DND-41 (cell line): ENCODE results near the gene FCN2.

Experiments
- ATAC-seq: fragments of 200-7000 bp; cut with Tn5 transposase; 3 replicates; pipeline ENCODE4 v1.9.1; 2021; ENCODE audit warnings: low read depth; ENCODE audit not compliant: insufficient read depth
- DNase-seq: peaks from one replicate; pipeline ENCODE4 v3.0.0-alpha.2; 2020
- H2AFZ ChIP-seq: 2 replicates; pipeline ENCODE4 v1.6.0; 2012; ENCODE audit warnings: low read depth, low read length
- H3K27ac ChIP-seq: 2 replicates; pipeline ENCODE4 v1.5.1; 2012; ENCODE audit warnings: low read length, inconsistent platforms
- H3K27me3 ChIP-seq: fragments of 200-600 bp; sonication (generic); 2 replicates; pipeline ENCODE4 v1.6.0; 2012; ENCODE audit warnings: low read length, mild to moderate bottlenecking, inconsistent platforms; ENCODE audit not compliant: insufficient read depth, poor library complexity
- H3K36me3 ChIP-seq: 2 replicates; pipeline ENCODE4 v1.5.1; 2012; ENCODE audit warnings: low read length, inconsistent platforms; ENCODE audit not compliant: insufficient read depth
- H3K4me1 ChIP-seq: 2 replicates; pipeline ENCODE4 v1.5.1; 2012; ENCODE audit warnings: mild to moderate bottlenecking, low read length; ENCODE audit not compliant: insufficient read depth
- H3K4me2 ChIP-seq: 2 replicates; pipeline ENCODE4 v1.6.0; 2012; ENCODE audit warnings: mild to moderate bottlenecking, moderate library complexity, low read length, inconsistent platforms; ENCODE audit not compliant: insufficient read depth
- H3K4me3 ChIP-seq, 2 experiments: fragments of 200-600 bp in 1 of 2; shearing (Covaris generic) in 1 of 2; 2 replicates each; pipeline ENCODE4 v1.5.1; 2012 to 2016; ENCODE audit warnings: inconsistent platforms in 2 of 2, low read length in 2 of 2, mild to moderate bottlenecking in 2 of 2, low read depth in 1 of 2, moderate library complexity in 1 of 2
- H3K79me2 ChIP-seq: 2 replicates; pipeline ENCODE4 v1.6.0; 2012; ENCODE audit warnings: low read length, inconsistent platforms; ENCODE audit not compliant: insufficient read depth
- H3K9ac ChIP-seq: 2 replicates; pipeline ENCODE4 v1.6.0; 2012; ENCODE audit warnings: low read depth, mild to moderate bottlenecking, inconsistent platforms, low read length, moderate library complexity
- H3K9me3 ChIP-seq: 2 replicates; pipeline ENCODE4 v1.5.1; 2012; ENCODE audit warnings: low read length, moderate library complexity, mild to moderate bottlenecking, inconsistent platforms; ENCODE audit not compliant: insufficient read depth, severe bottlenecking
- H4K20me1 ChIP-seq: 2 replicates; pipeline ENCODE4 v1.6.0; 2012; ENCODE audit warnings: low read length; ENCODE audit not compliant: insufficient read depth
- CTCF ChIP-seq: IDR thresholded peaks from 2 replicates; pipeline ENCODE4 v1.5.1; 2012; ENCODE audit warnings: borderline replicate concordance, low read length, moderate library complexity, mild to moderate bottlenecking; ENCODE audit not compliant: poor library complexity, severe bottlenecking; ENCODE audit errors: extremely low read depth
- EZH2 ChIP-seq: IDR thresholded peaks from 3 replicates; pipeline ENCODE4 v1.6.1; 2012; ENCODE audit warnings: borderline replicate concordance, low read depth, mild to moderate bottlenecking, moderate library complexity, low read length, inconsistent platforms; ENCODE audit not compliant: severe bottlenecking

The FCN2 gene

GRCh38 chr9:134833294-134833880, 47.2 kb upstream of the FCN2 start:
- Histone ChIP-seq H3K9me3 (no peaks in the 10 kb centered on the region), H3K4me3 (no peak overlapping the region), H3K27me3 (no peaks in the 10 kb centered on the region), H3K27ac (no peak overlapping the region), H2AFZ (no peak overlapping the region), H3K79me2 (no peaks in the 10 kb centered on the region), H3K9ac (no peak overlapping the region), H3K36me3 (no peaks in the 10 kb centered on the region), H3K4me2 (no peak overlapping the region), H3K4me1 (no peaks in the 10 kb centered on the region), H4K20me1 (no peaks in the 10 kb centered on the region)
- DNase-seq = no peak
- no peak for ATAC-seq
- TF ChIP-seq CTCF = no peak
- TF ChIP-seq EZH2 = no peak

GRCh38 chr9:134834217-134834956, 46.2 kb upstream of the FCN2 start:
- Histone ChIP-seq H3K36me3 (no peaks in the 10 kb centered on the region), H3K9ac (no peak overlapping the region), H3K79me2 (no peaks in the 10 kb centered on the region), H3K27me3 (no peaks in the 10 kb centered on the region), H3K27ac (no peak overlapping the region), H3K4me1 (no peaks in the 10 kb centered on the region), H3K9me3 (no peaks in the 10 kb centered on the region), H3K4me3 (no peak overlapping the region), H2AFZ (no peak overlapping the region), H3K4me2 (no peak overlapping the region), H4K20me1 (no peaks in the 10 kb centered on the region)
- ATAC-seq (no peak), DNase-seq (no peak)
- TF ChIP-seq EZH2 = no peak
- no peak for TF ChIP-seq CTCF

GRCh38 chr9:134834957-134835419, 45.6 kb upstream of the FCN2 start:
- H3K9me3 ChIP-seq = no peaks in the 10 kb centered on the region
- no peak overlapping the region for H2AFZ ChIP-seq
- no peaks in the 10 kb centered on the region for H3K79me2 ChIP-seq
- H3K4me1 ChIP-seq = no peaks in the 10 kb centered on the region
- H3K4me2 ChIP-seq = no peak overlapping the region
- H3K27me3 ChIP-seq = no peaks in the 10 kb centered on the region
- H3K27ac ChIP-seq = no peak overlapping the region
- H4K20me1 ChIP-seq = no peaks in the 10 kb centered on the region
- ATAC-seq (no peak), DNase-seq (no peak)
- H3K36me3 ChIP-seq = no peaks in the 10 kb centered on the region
- no peak overlapping the region for H3K4me3 ChIP-seq
- H3K9ac ChIP-seq = no peak overlapping the region
- TF ChIP-seq CTCF (no peak), EZH2 (no peak)

GRCh38 chr9:134835448-134835847, 45.2 kb upstream of the FCN2 start:
- Histone ChIP-seq H3K4me2 (no peak overlapping the region), H2AFZ (no peak overlapping the region), H3K4me1 (no peaks in the 10 kb centered on the region), H3K36me3 (no peaks in the 10 kb centered on the region), H3K9me3 (no peaks in the 10 kb centered on the region), H4K20me1 (no peaks in the 10 kb centered on the region), H3K27me3 (no peaks in the 10 kb centered on the region), H3K9ac (no peak overlapping the region), H3K27ac (no peak overlapping the region), H3K79me2 (no peaks in the 10 kb centered on the region), H3K4me3 (no peak overlapping the region)
- DNase-seq (no peak), ATAC-seq (no peak)
- TF ChIP-seq CTCF (no peak), EZH2 (no peak)
